ENCODE data around the gene ANKRD36. TPM values are rescaled to one million over a fixed set of nuclear protein-coding genes. Genes with fewer than 3 reads are reported as not detected.
A peak's percentile ranks its signal among the peaks of the same experiment; 100 is the strongest.
"Not testable (repeated sequence)": the region's sequence is repeated elsewhere in the genome, so short reads cannot be mapped to it uniquely, and the experiment has no call there.

The ANKRD36 gene
- total RNA-seq, 1 donor from 2014 or later: 38.1 TPM

DNA sequence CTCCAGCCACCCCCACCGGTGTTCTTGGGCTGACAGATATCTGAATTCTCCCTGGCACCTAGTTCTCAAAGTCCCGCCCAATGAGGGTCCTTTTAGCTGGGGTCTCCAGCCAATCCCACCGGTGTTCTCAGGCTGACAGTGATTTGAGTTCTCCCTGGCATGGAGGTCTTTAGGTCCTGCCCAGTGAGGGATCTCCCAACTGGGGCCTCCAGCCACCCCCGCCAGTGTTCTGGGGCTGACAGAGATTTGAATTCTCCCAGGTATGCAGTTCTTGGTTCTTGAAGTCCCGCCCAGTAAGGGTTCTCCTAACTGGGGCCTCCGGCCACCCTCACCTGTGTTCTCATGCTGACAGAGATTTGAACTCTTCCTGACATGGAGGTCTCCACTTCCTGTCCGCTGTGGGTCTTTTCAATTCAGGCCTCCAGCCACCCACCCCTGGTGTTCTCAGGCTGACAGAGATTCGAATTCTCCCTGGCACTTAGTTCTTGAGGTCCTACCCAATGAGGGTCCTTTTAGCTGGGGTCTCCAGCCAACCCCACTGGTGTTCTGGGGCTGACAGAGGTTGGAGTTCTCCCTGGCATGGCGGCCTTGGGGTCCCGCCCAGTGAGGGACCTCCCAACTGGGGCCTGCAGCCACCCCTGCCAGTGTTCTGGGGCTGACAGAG lies 154.6 kb downstream of the ANKRD36 start:
- Mint-ChIP-seq H3K27me3 (ENCODE audit: unreplicated experiment) (no peaks in the 10 kb centered on the region), H3K4me3 (ENCODE audit: unreplicated experiment) (no peak overlapping the region), H3K36me3 (ENCODE audit: unreplicated experiment) (peaks cover 8% of the 10 kb centered on the region), H3K9me3 (ENCODE audit: unreplicated experiment) (no peaks in the 10 kb centered on the region), H3K4me1 (ENCODE audit: unreplicated experiment) (no peaks in the 10 kb centered on the region), H3K27ac (ENCODE audit: unreplicated experiment) (no peak overlapping the region)
- DNase-seq (ENCODE audit: extremely low spot score, unreplicated experiment): peak; percentile 84
- TF ChIP-seq, protein P1, sequence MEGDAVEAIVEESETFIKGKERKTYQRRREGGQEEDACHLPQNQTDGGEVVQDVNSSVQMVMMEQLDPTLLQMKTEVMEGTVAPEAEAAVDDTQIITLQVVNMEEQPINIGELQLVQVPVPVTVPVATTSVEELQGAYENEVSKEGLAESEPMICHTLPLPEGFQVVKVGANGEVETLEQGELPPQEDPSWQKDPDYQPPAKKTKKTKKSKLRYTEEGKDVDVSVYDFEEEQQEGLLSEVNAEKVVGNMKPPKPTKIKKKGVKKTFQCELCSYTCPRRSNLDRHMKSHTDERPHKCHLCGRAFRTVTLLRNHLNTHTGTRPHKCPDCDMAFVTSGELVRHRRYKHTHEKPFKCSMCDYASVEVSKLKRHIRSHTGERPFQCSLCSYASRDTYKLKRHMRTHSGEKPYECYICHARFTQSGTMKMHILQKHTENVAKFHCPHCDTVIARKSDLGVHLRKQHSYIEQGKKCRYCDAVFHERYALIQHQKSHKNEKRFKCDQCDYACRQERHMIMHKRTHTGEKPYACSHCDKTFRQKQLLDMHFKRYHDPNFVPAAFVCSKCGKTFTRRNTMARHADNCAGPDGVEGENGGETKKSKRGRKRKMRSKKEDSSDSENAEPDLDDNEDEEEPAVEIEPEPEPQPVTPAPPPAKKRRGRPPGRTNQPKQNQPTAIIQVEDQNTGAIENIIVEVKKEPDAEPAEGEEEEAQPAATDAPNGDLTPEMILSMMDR (IDR thresholded peaks at IDR 0.05): no peak

DNA sequence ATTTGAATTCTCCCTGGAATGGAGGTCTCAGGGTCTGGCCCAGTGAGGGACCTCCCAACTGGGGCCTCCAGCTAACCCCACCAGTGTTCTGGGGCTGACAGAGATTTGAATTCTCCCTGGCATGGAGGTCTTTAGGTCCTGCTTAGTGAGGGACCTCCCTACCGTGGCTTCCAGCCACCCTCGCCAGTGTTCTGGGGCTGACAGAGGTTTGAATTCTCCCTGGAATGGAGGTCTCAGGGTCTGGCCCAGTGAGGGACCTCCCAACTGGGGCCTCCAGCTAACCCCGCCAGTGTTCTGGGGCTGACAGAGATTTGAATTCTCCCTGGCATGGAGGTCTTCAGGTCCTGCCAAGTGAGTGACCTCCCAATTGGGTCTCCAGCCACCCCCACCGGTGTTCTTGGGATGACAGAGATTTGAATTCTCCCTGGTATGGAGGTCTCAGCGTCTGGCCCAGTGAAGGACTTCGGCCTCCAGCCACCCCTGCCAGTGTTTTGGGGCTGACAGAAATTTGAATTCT lies 155.2 kb downstream of the ANKRD36 start:
- DNase-seq (ENCODE audit: extremely low spot score, unreplicated experiment): peak; percentile 83
- H3K27ac Mint-ChIP-seq (ENCODE audit: unreplicated experiment); H3K36me3 Mint-ChIP-seq (ENCODE audit: unreplicated experiment): not testable (repeated sequence)

DNA sequence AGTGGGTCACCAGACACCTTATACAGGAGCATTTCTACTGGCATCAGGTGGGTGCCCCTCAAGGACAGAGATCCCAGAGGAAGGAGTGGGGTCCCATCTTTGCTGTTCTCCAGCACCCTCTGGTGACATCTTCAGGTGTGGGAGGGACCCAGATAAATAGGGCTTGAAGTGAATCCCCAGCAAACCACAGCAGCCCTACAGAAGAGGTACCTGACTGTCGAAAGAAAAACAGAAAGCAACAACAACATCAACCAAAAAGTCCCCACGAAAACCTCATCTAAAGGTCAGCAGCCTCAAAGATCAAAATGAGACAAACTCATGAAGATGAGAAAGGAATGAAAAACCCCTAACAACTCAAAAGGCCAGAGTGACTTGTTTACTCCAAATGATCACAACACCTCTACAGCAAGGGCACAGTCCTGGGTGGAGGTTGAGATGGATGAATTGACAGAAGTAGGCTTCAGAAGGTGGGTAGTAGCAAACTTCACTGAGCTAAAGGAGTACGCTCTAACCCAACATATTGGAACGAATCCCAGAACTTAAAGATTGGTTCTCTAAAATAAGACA lies 163.4 kb downstream of the ANKRD36 start:
- H3K27ac Mint-ChIP-seq (ENCODE audit: unreplicated experiment); H3K4me1 Mint-ChIP-seq (ENCODE audit: unreplicated experiment); H3K9me3 Mint-ChIP-seq (ENCODE audit: unreplicated experiment): not testable (repeated sequence)

More for the DNA sequence above, 155.2 kb downstream of the ANKRD36 start:
- H3K9me3 Mint-ChIP-seq (ENCODE audit: unreplicated experiment); H3K4me3 Mint-ChIP-seq (ENCODE audit: unreplicated experiment); H3K27me3 Mint-ChIP-seq (ENCODE audit: unreplicated experiment); H3K4me1 Mint-ChIP-seq (ENCODE audit: unreplicated experiment): not testable (repeated sequence)

DNA sequence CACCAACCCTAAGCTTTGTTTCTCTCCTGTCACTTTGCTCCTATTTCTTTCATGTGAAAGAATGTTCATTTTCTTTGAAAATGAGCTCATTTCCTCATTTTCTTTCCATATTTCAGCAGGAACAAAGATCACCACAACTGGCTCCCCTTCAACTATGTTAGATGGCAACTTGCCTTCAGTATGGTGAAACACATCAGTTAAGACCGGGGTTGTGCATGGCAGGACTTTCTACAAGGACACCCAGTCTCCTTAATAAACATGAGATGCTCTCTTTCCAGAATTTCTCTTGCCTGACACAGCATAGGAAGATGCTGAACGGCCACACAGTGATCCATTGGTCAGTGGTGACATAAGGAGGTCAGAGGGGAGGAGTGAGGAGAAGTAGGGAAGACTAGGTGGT lies 172.2 kb downstream of the ANKRD36 start:
- not testable (repeated sequence) for H3K27ac Mint-ChIP-seq (ENCODE audit: unreplicated experiment); H3K27me3 Mint-ChIP-seq (ENCODE audit: unreplicated experiment); H3K9me3 Mint-ChIP-seq (ENCODE audit: unreplicated experiment); DNase-seq (ENCODE audit: extremely low spot score, unreplicated experiment); H3K4me1 Mint-ChIP-seq (ENCODE audit: unreplicated experiment); H3K4me3 Mint-ChIP-seq (ENCODE audit: unreplicated experiment); H3K36me3 Mint-ChIP-seq (ENCODE audit: unreplicated experiment)

More for the DNA sequence above, 163.4 kb downstream of the ANKRD36 start:
- not testable (repeated sequence) for H3K27me3 Mint-ChIP-seq (ENCODE audit: unreplicated experiment); H3K4me3 Mint-ChIP-seq (ENCODE audit: unreplicated experiment); H3K36me3 Mint-ChIP-seq (ENCODE audit: unreplicated experiment); DNase-seq (ENCODE audit: extremely low spot score, unreplicated experiment)

DNA sequence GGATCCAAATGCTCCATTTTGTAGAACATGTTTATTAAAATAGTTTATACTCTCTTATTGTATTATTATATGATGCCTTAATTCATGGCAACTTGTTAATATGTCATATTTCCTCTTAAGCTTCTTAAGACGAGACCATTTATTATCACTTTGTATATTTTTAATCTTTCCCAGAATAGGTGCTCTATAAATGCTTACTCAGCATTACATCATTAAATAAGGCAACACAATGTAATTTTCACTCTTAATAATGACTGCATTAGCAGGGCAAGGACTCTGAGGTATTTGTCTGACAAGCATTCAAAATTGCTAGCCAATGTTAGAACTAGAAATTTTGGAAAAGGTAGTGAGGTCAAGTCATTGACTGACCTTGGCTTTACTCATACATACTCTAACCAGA lies 180.7 kb downstream of the ANKRD36 start:
- H3K27me3 Mint-ChIP-seq (ENCODE audit: unreplicated experiment); H3K4me1 Mint-ChIP-seq (ENCODE audit: unreplicated experiment); H3K4me3 Mint-ChIP-seq (ENCODE audit: unreplicated experiment); H3K9me3 Mint-ChIP-seq (ENCODE audit: unreplicated experiment); DNase-seq (ENCODE audit: extremely low spot score, unreplicated experiment); H3K27ac Mint-ChIP-seq (ENCODE audit: unreplicated experiment); H3K36me3 Mint-ChIP-seq (ENCODE audit: unreplicated experiment): not testable (repeated sequence)

Other genes starting within 250 kb of the ANKRD36 start
- 33.8 and 39.1 TPM in 2 replicates for gene SEMA4C, start 243.1 kb upstream of the ANKRD36 start, total RNA-seq
- not detected in 2 replicates for gene FAM178B, start 126.6 kb upstream of the ANKRD36 start, total RNA-seq
- gene FAHD2B, start 18.3 kb upstream of the ANKRD36 start, total RNA-seq: 26.1 and 27.2 TPM in 2 replicates